Activated CD8-positive, alpha-beta memory T cell treated with anti-CD3 and anti-CD28 coated beads for 1 hour (primary cell): ENCODE results near the gene LCE1D.

ENCODE experiments used
- DNase-seq, 2 donors: peaks; one replicate each; pipeline ENCODE4 v3.0.0-alpha.2; 2020; ENCODE audit warnings: low read depth in 1 of 2; ENCODE audit errors: extremely low read depth in 1 of 2

Gene LCE1D

GRCh38 chr1:152796421-152796820, at the start of gene LCE1D:
Gene LCE1D (plus strand): TSS chr1:152796721. CDS start chr1:152797795, 1,074 bp downstream.
- no peak for DNase-seq

- no peak for DNase-seq
Observed at GRCh38 chr1:152747831-152748230, 48.7 kb upstream of the LCE1D start.

- DNase-seq = no peak
Observed at GRCh38 chr1:152752225-152752624, 44.3 kb upstream of the LCE1D start.

GRCh38 chr1:152753586-152753985, 42.9 kb upstream of the LCE1D start:
- DNase-seq = no peak

GRCh38 chr1:152756872-152757271, 39.6 kb upstream of the LCE1D start:
- DNase-seq = no peak

GRCh38 chr1:152757747-152758146, 38.8 kb upstream of the LCE1D start, which contains the start of gene KPRP:
Gene KPRP (plus strand): TSS chr1:152758025. CDS start chr1:152759589, 1,564 bp downstream.
- DNase-seq = no peak

- DNase-seq = no peak
Observed at GRCh38 chr1:152758636-152759035, 37.9 kb upstream of the LCE1D start.

- DNase-seq = no peak
Observed at GRCh38 chr1:152759453-152760173, 36.9 kb upstream of the LCE1D start.

GRCh38 chr1:152760551-152761190, 35.9 kb upstream of the LCE1D start:
- no peak for DNase-seq

- no peak for DNase-seq
Observed at GRCh38 chr1:152761609-152762213, 34.8 kb upstream of the LCE1D start.

- no peak for DNase-seq
Observed at GRCh38 chr1:152768847-152769533, 27.5 kb upstream of the LCE1D start.

GRCh38 chr1:152770411-152770810, 26.1 kb upstream of the LCE1D start:
- DNase-seq = no peak

- DNase-seq = no peak
Observed at GRCh38 chr1:152774875-152775274, 21.6 kb upstream of the LCE1D start, which contains the start of gene LCE1F. Gene LCE1F (plus strand): TSS chr1:152775140. CDS start chr1:152776372, 1,232 bp downstream.

- no peak for DNase-seq
Observed at GRCh38 chr1:152776361-152776760, 20.2 kb upstream of the LCE1D start.

- no peak for DNase-seq
Observed at GRCh38 chr1:152777510-152778137, 18.9 kb upstream of the LCE1D start.

- DNase-seq = no peak
Observed at GRCh38 chr1:152783095-152783494, 13.4 kb upstream of the LCE1D start.

GRCh38 chr1:152786077-152786476, 10.4 kb upstream of the LCE1D start, which contains the start of gene LCE1E:
Gene LCE1E (plus strand): TSS chr1:152786257. CDS start chr1:152787300, 1,043 bp downstream.
- no peak for DNase-seq

- no peak for DNase-seq
Observed at GRCh38 chr1:152795686-152796085, 835 bp upstream of the LCE1D start.

- DNase-seq = no peak
Observed at GRCh38 chr1:152801333-152801732, 4.8 kb downstream of the LCE1D start.

- no peak for DNase-seq
Observed at GRCh38 chr1:152806576-152806975, 10.1 kb downstream of the LCE1D start, which contains the start of gene LCE1C. Gene LCE1C (minus strand): TSS chr1:152806651. CDS start chr1:152805478, 1,173 bp downstream.

GRCh38 chr1:152811050-152811449, 14.5 kb downstream of the LCE1D start:
- DNase-seq = no peak
